SK-N-MC (cell line): ENCODE results near the gene CAV3.

Experiments
- EZH2 ChIP-seq: fragments of 200-600 bp; sonication (generic); IDR thresholded peaks from one replicate; pipeline ENCODE4 v1.6.1; 2017; ENCODE audit warnings: antibody characterized with exemption
- FOXP2 ChIP-seq: optimal IDR thresholded peaks from 2 replicates; pipeline ENCODE3; 2011; ENCODE audit warnings: mild to moderate bottlenecking, moderate library complexity; ENCODE audit not compliant: insufficient read depth; ENCODE audit errors: extremely low read length, control extremely low read depth
- POLR2AphosphoS5 ChIP-seq: IDR thresholded peaks from 2 replicates; pipeline ENCODE4 v1.6.1; 2012; ENCODE audit warnings: mild to moderate bottlenecking, low read depth, low read length, borderline replicate concordance

- TF ChIP-seq POLR2AphosphoS5, result no peak
- TF ChIP-seq EZH2, result no peak
- no peak for TF ChIP-seq FOXP2
Measured at GRCh38 chr3:8765528-8765927, 31.9 kb downstream of the CAV3 start.
